HEK293 (cell line): ENCODE measurements around the gene ARHGAP6.

ENCODE experiments used
- CTCF ChIA-PET: fragments of 350-600 bp; formaldehyde crosslinking; extraction: SDS; loops from one replicate; lab custom pipeline; 2021; ENCODE audit warnings: antibody characterized with exemption; lab: Yijun Ruan, JAX
- POLR2A ChIA-PET: fragments of 300-600 bp; formaldehyde crosslinking; extraction: SDS; loops from one replicate; lab custom pipeline; 2020; ENCODE audit warnings: antibody characterized with exemption, inconsistent platforms; lab: Yijun Ruan, JAX
- H3K27ac ChIP-seq: fragments of 200-500 bp; sonication (Bioruptor generic); 2 replicates; pipeline ENCODE4 v1.5.1; 2014; ENCODE audit warnings: low read depth, low read length, control low read depth, inconsistent platforms; ENCODE audit errors: extremely low read depth
- H3K36me3 ChIP-seq, 2 experiments: fragments of 200-500 bp in 1 of 2; sonication (Bioruptor generic) in 1 of 2; 1 replicate in 1 of 2; 2 replicates in 1 of 2; pipeline ENCODE4 v1.5.1; 2014 to 2017; ENCODE audit warnings: inconsistent platforms in 2 of 2, low read length in 2 of 2; ENCODE audit not compliant: control insufficient read depth in 2 of 2, insufficient read depth in 1 of 2
- H3K4me1 ChIP-seq: fragments of 200-500 bp; sonication (Bioruptor generic); 2 replicates; pipeline ENCODE4 v1.5.1; 2014; ENCODE audit warnings: mild to moderate bottlenecking, low read length, inconsistent platforms; ENCODE audit not compliant: control insufficient read depth, insufficient read depth
- H3K4me3 ChIP-seq: 2 replicates; pipeline ENCODE4 v1.5.1; 2011; ENCODE audit warnings: low read depth, mild to moderate bottlenecking, control low read depth, low read length, moderate library complexity
- H3K9me3 ChIP-seq: fragments of 200-500 bp; sonication (Bioruptor generic); 2 replicates; pipeline ENCODE4 v1.5.1; 2014; ENCODE audit warnings: low read depth, low read length, inconsistent platforms; ENCODE audit not compliant: control insufficient read depth, insufficient read depth
- HOXA7 ChIP-seq: sonication (generic); formaldehyde crosslinking; IDR thresholded peaks from 2 replicates; pipeline ENCODE4 v1.8.1; 2022; ENCODE audit warnings: missing genetic modification reagents, borderline replicate concordance
- KLF9 ChIP-seq: fragments of 450-650 bp; formaldehyde crosslinking; IDR thresholded peaks from 2 replicates; pipeline ENCODE4 v1.5.1; 2016; ENCODE audit warnings: missing biosample characterization, missing genetic modification characterization, low read depth
- SP2 ChIP-seq: fragments of 450-650 bp; formaldehyde crosslinking; IDR thresholded peaks from 2 replicates; pipeline ENCODE4 v1.5.1; 2016; ENCODE audit warnings: missing biosample characterization, missing genetic modification characterization
- SP7 ChIP-seq: fragments of 450-650 bp; formaldehyde crosslinking; IDR thresholded peaks from 2 replicates; pipeline ENCODE4 v1.5.1; 2016; ENCODE audit warnings: missing biosample characterization, missing genetic modification characterization
- ZBTB11 ChIP-seq: fragments of 450-650 bp; formaldehyde crosslinking; conservative IDR thresholded peaks from 2 replicates; pipeline ENCODE4 v1.5.1; 2016; ENCODE audit warnings: low read depth, missing biosample characterization, missing genetic modification characterization
- ZBTB7A ChIP-seq: fragments of 450-650 bp; formaldehyde crosslinking; IDR thresholded peaks from 2 replicates; pipeline ENCODE4 v1.5.1; 2016; ENCODE audit warnings: low read depth, missing biosample characterization, missing genetic modification characterization
- ZNF146 ChIP-seq: fragments of 450-650 bp; formaldehyde crosslinking; IDR thresholded peaks from 2 replicates; pipeline ENCODE4 v1.5.1; 2016; ENCODE audit warnings: missing biosample characterization, missing genetic modification characterization
- ZNF223 ChIP-seq: fragments of 450-650 bp; formaldehyde crosslinking; IDR thresholded peaks from 2 replicates; pipeline ENCODE4 v1.5.1; 2016; ENCODE audit warnings: missing biosample characterization, missing genetic modification characterization
- ZNF26 ChIP-seq: fragments of 450-650 bp; formaldehyde crosslinking; IDR thresholded peaks from 2 replicates; pipeline ENCODE4 v1.5.1; 2016; ENCODE audit warnings: missing biosample characterization, missing genetic modification characterization
- ZNF274 ChIP-seq, 2 experiments: fragments of 200-500 bp in 1 of 2; fragments of 450-650 bp in 1 of 2; sonication (Bioruptor generic) in 1 of 2; formaldehyde crosslinking in 1 of 2; IDR thresholded peaks; 2 replicates each; pipeline versions ENCODE4 v1.5.1 to v1.6.1; 2014 to 2016; ENCODE audit warnings: borderline replicate concordance in 1 of 2, inconsistent platforms in 1 of 2, low read length in 1 of 2, missing biosample characterization in 1 of 2, missing genetic modification characterization in 1 of 2
- ZNF391 ChIP-seq: fragments of 450-650 bp; formaldehyde crosslinking; IDR thresholded peaks from 2 replicates; pipeline ENCODE4 v1.5.1; 2016; ENCODE audit warnings: low read depth, missing biosample characterization, missing genetic modification characterization, borderline replicate concordance
- ZNF529 ChIP-seq: fragments of 450-650 bp; formaldehyde crosslinking; IDR thresholded peaks from 2 replicates; pipeline ENCODE4 v1.5.1; 2017; ENCODE audit warnings: missing genetic modification characterization, missing biosample characterization; ENCODE audit not compliant: insufficient replicate concordance
- ZNF585B ChIP-seq: fragments of 450-650 bp; formaldehyde crosslinking; IDR thresholded peaks from 2 replicates; pipeline ENCODE4 v1.5.1; 2016; ENCODE audit warnings: missing biosample characterization, missing genetic modification characterization
- ZNF843 ChIP-seq: fragments of 450-650 bp; formaldehyde crosslinking; IDR thresholded peaks from 2 replicates; pipeline ENCODE4 v1.5.1; 2016; ENCODE audit warnings: missing biosample characterization, missing genetic modification characterization
- ZSCAN5A ChIP-seq: fragments of 450-650 bp; formaldehyde crosslinking; IDR thresholded peaks from 2 replicates; pipeline ENCODE4 v1.5.1; 2016; ENCODE audit warnings: missing biosample characterization, missing genetic modification characterization
- TF ChIP-seq, protein P1 (sequence below): fragments of 450-650 bp; formaldehyde crosslinking; IDR thresholded peaks from 2 replicates; pipeline ENCODE4; 2016; ENCODE audit warnings: missing biosample characterization, missing genetic modification characterization

The ARHGAP6 gene

DNA sequence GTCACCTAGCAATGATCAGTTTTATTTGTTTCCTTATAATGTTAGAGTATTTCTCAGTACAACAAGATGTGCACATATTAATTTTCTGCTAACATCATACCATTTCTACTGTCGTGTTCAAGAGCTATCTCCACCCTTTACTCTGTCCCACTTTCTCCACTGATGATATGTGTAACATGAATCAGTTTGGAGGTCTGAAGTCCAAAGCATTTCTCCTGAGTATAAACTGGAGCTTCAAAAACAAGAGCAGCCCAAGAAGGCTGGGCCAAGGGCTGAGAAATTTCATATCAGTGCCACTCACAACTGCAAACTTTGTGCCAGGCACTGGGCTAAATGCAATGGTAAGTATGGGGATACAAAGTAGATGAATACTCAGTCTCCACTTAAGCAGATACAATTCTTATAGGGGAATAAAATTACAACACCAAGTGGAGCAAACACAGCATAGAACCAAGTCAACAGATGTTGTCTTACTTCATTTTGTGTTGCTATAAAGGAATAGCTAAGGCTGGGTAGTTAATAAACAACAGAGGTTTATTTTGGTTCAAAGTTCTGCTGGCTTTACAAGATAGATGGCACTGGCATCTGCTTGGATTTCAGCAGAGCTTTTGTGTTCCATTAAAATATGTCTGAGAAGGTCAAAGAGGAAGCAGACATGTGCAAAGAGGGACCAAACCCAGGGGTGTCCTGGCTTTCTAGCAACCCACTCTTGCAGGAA is 328.3 kb downstream of the ARHGAP6 start (continued):
- TF ChIP-seq KLF9 (tag by site-specific recombination): no peak
- TF ChIP-seq SP2 (tag by site-specific recombination): no peak
- TF ChIP-seq ZNF274 (IDR thresholded peaks at IDR 0.05; ENCODE audit: low read length): no peak
- no peak for TF ChIP-seq ZNF274 (tag by site-specific recombination; IDR thresholded peaks at IDR 0.05; ENCODE audit: borderline replicate concordance)

GRCh38 chrX:11336201-11336600 is 329.5 kb downstream of the ARHGAP6 start:
- Histone ChIP-seq H3K4me1 (no peaks in the 10 kb centered on the region), H3K4me3 (no peak overlapping the region), H3K36me3 (no peaks in the 10 kb centered on the region), H3K9me3 (no peaks in the 10 kb centered on the region), H3K27ac (no peak overlapping the region)
- ChIA-PET POLR2A (no interaction called here), CTCF (no interaction called here)
- TF ChIP-seq, protein P1, sequence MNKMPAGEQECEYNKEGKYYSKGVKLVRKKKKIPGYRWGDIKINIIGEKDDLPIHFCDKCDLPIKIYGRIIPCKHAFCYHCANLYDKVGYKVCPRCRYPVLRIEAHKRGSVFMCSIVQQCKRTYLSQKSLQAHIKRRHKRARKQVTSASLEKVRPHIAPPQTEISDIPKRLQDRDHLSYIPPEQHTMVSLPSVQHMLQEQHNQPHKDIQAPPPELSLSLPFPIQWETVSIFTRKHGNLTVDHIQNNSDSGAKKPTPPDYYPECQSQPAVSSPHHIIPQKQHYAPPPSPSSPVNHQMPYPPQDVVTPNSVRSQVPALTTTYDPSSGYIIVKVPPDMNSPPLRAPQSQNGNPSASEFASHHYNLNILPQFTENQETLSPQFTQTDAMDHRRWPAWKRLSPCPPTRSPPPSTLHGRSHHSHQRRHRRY (tag by site-specific recombination): no peak
- TF ChIP-seq ZNF843 (tag by site-specific recombination) (no peak), ZNF26 (tag by site-specific recombination) (no peak), SP7 (no peak), ZBTB11 (tag by site-specific recombination) (no peak), ZNF391 (tag by site-specific recombination) (no peak), ZBTB7A (tag by site-specific recombination) (no peak), ZSCAN5A (tag by site-specific recombination) (no peak), HOXA7 (no peak), ZNF146 (tag by site-specific recombination) (no peak), ZNF223 (no peak), ZNF529 (tag by site-specific recombination) (no peak), ZNF585B (tag by site-specific recombination) (no peak)
